ENCODE data around the gene RCOR3.

The RCOR3 gene

GRCh38 chr1:211267204-211267857 lies 8.2 kb downstream of the RCOR3 start:
- Histone ChIP-seq H3F3A (ENCODE audit: low read depth) (no peaks in the 10 kb centered on the region), H3K9me2 (replicated peaks; ENCODE audit: low read depth, low read length) (no peaks in the 10 kb centered on the region), H3K27me3 (ENCODE audit: insufficient read depth, low read length, poor library complexity, severe bottlenecking) (no peaks in the 10 kb centered on the region), H3K4me3 (ENCODE audit: low read length, poor library complexity, severe bottlenecking) (no peak overlapping the region), H3K4me1 (ENCODE audit: insufficient read depth, low read length, poor library complexity, severe bottlenecking) (peaks cover 5% of the 10 kb centered on the region), H3K9me3 (ENCODE audit: insufficient read depth, low read depth, low read length) (no peaks in the 10 kb centered on the region), H4K20me1 (ENCODE audit: insufficient read depth, low read length, poor library complexity, severe bottlenecking) (peaks cover 13% of the 10 kb centered on the region), H3K9ac (ENCODE audit: low read depth, low read length, poor library complexity, severe bottlenecking) (no peak overlapping the region), H3K79me2 (ENCODE audit: insufficient read depth, low read length) (peaks cover 22% of the 10 kb centered on the region), H2AFZ (ENCODE audit: low read length) (no peak overlapping the region), H3K4me2 (ENCODE audit: low read depth, low read length, poor library complexity, severe bottlenecking) (no peak overlapping the region), H3K36me3 (ENCODE audit: insufficient read depth, low read length) (peaks cover 10% of the 10 kb centered on the region)
- no peak for TF ChIP-seq CTCF (conservative IDR thresholded peaks at IDR 0.05; ENCODE audit: low read length)
- TF ChIP-seq EZH2phosphoT487 (IDR thresholded peaks at IDR 0.05; ENCODE audit: borderline replicate concordance), result no peak

- H3K4me1 ChIP-seq (ENCODE audit: insufficient read depth, low read length, poor library complexity, severe bottlenecking), result no peaks in the 10 kb centered on the region
- H4K20me1 ChIP-seq (ENCODE audit: insufficient read depth, low read length, poor library complexity, severe bottlenecking), result no peaks in the 10 kb centered on the region
- no peak for TF ChIP-seq EZH2phosphoT487 (IDR thresholded peaks at IDR 0.05; ENCODE audit: borderline replicate concordance)
- no peak for TF ChIP-seq CTCF (conservative IDR thresholded peaks at IDR 0.05; ENCODE audit: low read length)
- no peaks in the 10 kb centered on the region for H3F3A ChIP-seq (ENCODE audit: low read depth)
- no peak overlapping the region for H2AFZ ChIP-seq (ENCODE audit: low read length)
- H3K4me2 ChIP-seq (ENCODE audit: low read depth, low read length, poor library complexity, severe bottlenecking), result no peak overlapping the region
- no peaks in the 10 kb centered on the region for H3K27me3 ChIP-seq (ENCODE audit: insufficient read depth, low read length, poor library complexity, severe bottlenecking)
- no peaks in the 10 kb centered on the region for H3K79me2 ChIP-seq (ENCODE audit: insufficient read depth, low read length)
- H3K9me2 ChIP-seq (replicated peaks; ENCODE audit: low read depth, low read length), result no peaks in the 10 kb centered on the region
- H3K36me3 ChIP-seq (ENCODE audit: insufficient read depth, low read length), result peaks cover 72% of the 10 kb centered on the region
- H3K4me3 ChIP-seq (ENCODE audit: low read length, poor library complexity, severe bottlenecking), result no peak overlapping the region
- H3K9ac ChIP-seq (ENCODE audit: low read depth, low read length, poor library complexity, severe bottlenecking), result no peak overlapping the region
- H3K9me3 ChIP-seq (ENCODE audit: insufficient read depth, low read depth, low read length), result no peaks in the 10 kb centered on the region
These were observed 20.2 kb downstream of the RCOR3 start for GRCh38 chr1:211279340-211279739.

GRCh38 chr1:211280910-211281309 lies 21.7 kb downstream of the RCOR3 start:
- TF ChIP-seq EZH2phosphoT487 (IDR thresholded peaks at IDR 0.05; ENCODE audit: borderline replicate concordance), result no peak
- TF ChIP-seq CTCF (conservative IDR thresholded peaks at IDR 0.05; ENCODE audit: low read length), result no peak
- no peaks in the 10 kb centered on the region for H3K4me1 ChIP-seq (ENCODE audit: insufficient read depth, low read length, poor library complexity, severe bottlenecking)
- H3K9me2 ChIP-seq (replicated peaks; ENCODE audit: low read depth, low read length), result no peaks in the 10 kb centered on the region
- no peak overlapping the region for H3K9ac ChIP-seq (ENCODE audit: low read depth, low read length, poor library complexity, severe bottlenecking)
- no peak overlapping the region for H3K4me3 ChIP-seq (ENCODE audit: low read length, poor library complexity, severe bottlenecking)
- peaks cover 4% of the 10 kb centered on the region; the same call in 1 of the 2 replicates for H3K79me2 ChIP-seq (ENCODE audit: insufficient read depth, low read length)
- H2AFZ ChIP-seq (ENCODE audit: low read length), result no peak overlapping the region
- no peaks in the 10 kb centered on the region for H3F3A ChIP-seq (ENCODE audit: low read depth)
- H4K20me1 ChIP-seq (ENCODE audit: insufficient read depth, low read length, poor library complexity, severe bottlenecking), result no peaks in the 10 kb centered on the region
- no peak overlapping the region for H3K4me2 ChIP-seq (ENCODE audit: low read depth, low read length, poor library complexity, severe bottlenecking)
- H3K27me3 ChIP-seq (ENCODE audit: insufficient read depth, low read length, poor library complexity, severe bottlenecking), result no peaks in the 10 kb centered on the region
- peaks cover 70% of the 10 kb centered on the region for H3K36me3 ChIP-seq (ENCODE audit: insufficient read depth, low read length)
- no peaks in the 10 kb centered on the region for H3K9me3 ChIP-seq (ENCODE audit: insufficient read depth, low read depth, low read length)
